ENCODE data around the gene PCP4L1.

PCP4L1 gene

DNA sequence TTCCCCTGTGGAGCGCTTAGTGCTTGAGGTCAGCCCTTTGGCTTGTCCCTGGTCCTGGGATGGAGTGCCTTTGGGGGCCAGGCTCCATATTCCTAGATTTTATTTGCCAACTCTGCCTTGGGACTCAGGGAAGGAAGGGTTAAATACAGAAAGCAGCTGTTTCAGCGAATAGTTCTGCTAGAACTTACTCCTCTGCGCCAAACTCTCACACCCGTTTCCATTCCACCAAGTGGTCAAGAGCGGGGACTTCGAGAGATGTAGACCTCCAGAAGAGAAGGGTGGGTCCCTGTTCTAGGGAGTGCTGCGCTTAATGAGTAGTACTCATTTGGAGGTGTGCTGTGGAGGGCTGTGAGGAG is 33.4 kb upstream of the PCP4L1 start:
- TF ChIP-seq, protein P1, sequence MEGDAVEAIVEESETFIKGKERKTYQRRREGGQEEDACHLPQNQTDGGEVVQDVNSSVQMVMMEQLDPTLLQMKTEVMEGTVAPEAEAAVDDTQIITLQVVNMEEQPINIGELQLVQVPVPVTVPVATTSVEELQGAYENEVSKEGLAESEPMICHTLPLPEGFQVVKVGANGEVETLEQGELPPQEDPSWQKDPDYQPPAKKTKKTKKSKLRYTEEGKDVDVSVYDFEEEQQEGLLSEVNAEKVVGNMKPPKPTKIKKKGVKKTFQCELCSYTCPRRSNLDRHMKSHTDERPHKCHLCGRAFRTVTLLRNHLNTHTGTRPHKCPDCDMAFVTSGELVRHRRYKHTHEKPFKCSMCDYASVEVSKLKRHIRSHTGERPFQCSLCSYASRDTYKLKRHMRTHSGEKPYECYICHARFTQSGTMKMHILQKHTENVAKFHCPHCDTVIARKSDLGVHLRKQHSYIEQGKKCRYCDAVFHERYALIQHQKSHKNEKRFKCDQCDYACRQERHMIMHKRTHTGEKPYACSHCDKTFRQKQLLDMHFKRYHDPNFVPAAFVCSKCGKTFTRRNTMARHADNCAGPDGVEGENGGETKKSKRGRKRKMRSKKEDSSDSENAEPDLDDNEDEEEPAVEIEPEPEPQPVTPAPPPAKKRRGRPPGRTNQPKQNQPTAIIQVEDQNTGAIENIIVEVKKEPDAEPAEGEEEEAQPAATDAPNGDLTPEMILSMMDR (IDR thresholded peaks at IDR 0.05; ENCODE audit: control insufficient read depth, extremely low read depth, insufficient read depth), result no peak

DNA sequence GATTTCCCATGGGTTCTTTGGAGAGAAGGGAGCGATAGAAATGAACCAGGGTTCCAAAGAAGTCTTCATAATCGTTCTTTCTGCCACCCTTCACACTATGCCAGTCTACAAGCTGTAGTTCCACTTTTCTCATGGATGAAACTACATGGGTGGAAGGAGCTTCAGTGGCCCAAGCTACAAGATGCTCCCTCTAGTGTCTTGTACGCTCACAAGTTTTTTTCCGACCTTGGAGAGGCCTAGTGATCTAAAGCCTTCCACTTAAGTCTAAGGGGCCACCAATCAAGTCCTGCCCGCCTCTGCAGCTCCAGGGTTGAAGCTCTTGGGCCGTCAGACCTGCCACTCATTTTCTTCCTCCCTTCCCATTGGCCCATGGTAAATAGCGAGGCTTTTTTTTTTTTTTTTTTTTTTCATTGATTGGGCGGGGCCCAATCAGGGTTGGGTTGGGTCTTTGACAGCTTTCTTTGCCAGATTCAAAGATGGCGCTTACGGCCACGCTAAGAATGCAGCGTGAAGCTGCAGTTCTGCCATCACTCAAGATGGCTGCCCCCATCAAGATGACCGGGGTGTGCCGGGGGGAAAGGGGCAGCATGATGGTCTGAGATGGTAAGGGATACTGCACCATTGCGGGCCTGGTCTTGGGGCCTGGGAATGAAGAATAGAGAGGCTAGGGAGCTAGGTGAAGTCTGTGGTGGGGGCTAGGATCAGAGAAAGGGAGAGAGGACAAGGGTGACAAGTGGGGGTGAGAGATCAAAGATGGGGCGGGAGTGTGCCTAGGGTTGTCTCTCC is 32.8 kb upstream of the PCP4L1 start, which contains the start of gene TOMM40L:
TOMM40L (plus strand) TSS at position 527 of the 786 bp plus-strand sequence. CDS start 430 bp downstream, outside the sequence.
- TF ChIP-seq, protein P1 (IDR thresholded peaks at IDR 0.05; ENCODE audit: control insufficient read depth, extremely low read depth, insufficient read depth), result peak; percentile 50
- DNase-seq (ENCODE audit: low read depth), result peak; percentile 99

More for the DNA sequence above, 33.4 kb upstream of the PCP4L1 start:
- no peak for DNase-seq (ENCODE audit: low read depth)
- no peak overlapping the region for H3K4me3 ChIP-seq (ENCODE audit: low read depth, low read length)

DNA sequence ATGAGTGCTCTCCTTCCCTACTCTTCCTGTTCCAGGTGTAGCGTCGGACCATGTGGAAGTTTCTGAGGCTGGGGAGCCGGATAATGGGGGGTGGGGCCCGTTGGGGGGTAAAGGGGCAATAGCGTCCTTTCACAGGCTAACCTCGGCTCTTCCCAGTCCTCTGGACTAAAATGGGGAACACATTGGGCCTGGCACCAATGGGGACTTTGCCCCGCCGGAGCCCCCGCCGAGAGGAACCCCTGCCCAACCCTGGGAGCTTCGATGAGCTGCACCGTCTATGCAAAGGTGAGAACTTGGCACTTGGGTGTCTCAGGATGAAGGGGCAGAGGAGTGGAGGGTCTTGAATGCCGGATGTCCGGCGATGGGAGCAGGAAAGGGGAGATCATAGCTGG is 32.2 kb upstream of the PCP4L1 start:
- no peak for DNase-seq (ENCODE audit: low read depth)
- peak overlapping the region; percentile 95 for H3K4me3 ChIP-seq (ENCODE audit: low read depth, low read length)
- TF ChIP-seq, protein P1 (IDR thresholded peaks at IDR 0.05; ENCODE audit: control insufficient read depth, extremely low read depth, insufficient read depth), result no peak

More for the DNA sequence above, 32.8 kb upstream of the PCP4L1 start, which contains the start of gene TOMM40L:
- peak within 1 kb of the TSS; percentile 95 for H3K4me3 ChIP-seq (ENCODE audit: low read depth, low read length)

GRCh38 chr1:161226759-161227158 is 31.8 kb upstream of the PCP4L1 start:
- peak overlapping the region; percentile 95 for H3K4me3 ChIP-seq (ENCODE audit: low read depth, low read length)
- DNase-seq (ENCODE audit: low read depth), result no peak
- TF ChIP-seq, protein P1 (IDR thresholded peaks at IDR 0.05; ENCODE audit: control insufficient read depth, extremely low read depth, insufficient read depth), result no peak

DNA sequence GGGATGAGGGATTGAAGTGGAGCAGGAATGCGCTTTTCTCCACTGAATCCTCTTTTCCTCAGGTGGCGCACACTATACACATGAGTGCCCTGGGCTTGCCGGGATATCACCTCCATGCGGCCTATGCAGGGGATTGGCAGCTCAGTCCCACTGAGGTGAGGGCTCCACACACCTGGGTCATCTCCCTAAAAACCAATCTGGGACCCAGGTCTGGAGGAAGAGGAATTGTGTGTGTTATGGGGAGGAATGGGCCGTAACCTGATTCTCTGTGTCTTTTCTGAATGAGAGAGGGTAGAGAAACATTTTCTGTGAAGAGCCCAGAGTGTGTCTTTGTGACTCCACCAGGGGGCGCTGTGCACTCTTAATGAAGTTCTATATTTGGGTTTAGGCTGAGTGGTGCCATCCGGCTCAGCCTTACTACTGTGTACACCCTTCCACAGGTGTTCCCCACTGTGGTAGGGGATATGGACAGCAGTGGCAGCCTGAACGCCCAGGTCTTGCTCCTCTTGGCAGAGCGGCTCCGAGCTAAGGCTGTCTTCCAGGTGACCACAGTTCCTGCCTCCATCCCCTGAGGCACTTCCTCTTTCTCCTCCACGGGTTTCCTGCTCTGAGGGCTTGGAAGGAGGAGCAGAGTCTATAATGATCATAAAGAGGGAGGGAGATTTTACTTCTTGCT is 31.2 kb upstream of the PCP4L1 start:
- DNase-seq (ENCODE audit: low read depth), result peak; percentile 54
- TF ChIP-seq, protein P1 (IDR thresholded peaks at IDR 0.05; ENCODE audit: control insufficient read depth, extremely low read depth, insufficient read depth), result peak; percentile 75
- peak overlapping the region; percentile 95 for H3K4me3 ChIP-seq (ENCODE audit: low read depth, low read length)

- TF ChIP-seq, protein P1 (IDR thresholded peaks at IDR 0.05; ENCODE audit: control insufficient read depth, extremely low read depth, insufficient read depth), result no peak
- no peak for DNase-seq (ENCODE audit: low read depth)
- H3K4me3 ChIP-seq (ENCODE audit: low read depth, low read length), result peak overlapping the region; percentile 95
Measured at GRCh38 chr1:161228032-161228431, 30.5 kb upstream of the PCP4L1 start.

Data from LNCaP clone FGC (cell line).